Right lobe of liver (tissue), 4 donors: ENCODE data around the gene LDLRAD3.

Experiments
- CTCF ChIP-seq, 4 donors: fragments of 200-600 bp in 3 of 4; fragments of 450-650 bp in 1 of 4; IDR thresholded peaks; one replicate each; pipeline versions ENCODE4 v1.5.1 to v1.8.0; 2016 to 2022; ENCODE audit warnings: antibody characterized with exemption in 4 of 4, mild to moderate bottlenecking in 2 of 4
- POLR2A ChIP-seq: fragments of 450-650 bp; IDR thresholded peaks from one replicate; pipeline ENCODE4 v1.6.1; 2017; ENCODE audit warnings: antibody characterized with exemption, mild to moderate bottlenecking
- donor health status: DM: no; HTN: no; CAD: no.
- donor health status: DM: no; HTN: no; CAD: no.
- donor health status: DM: no; HTN: yes; CAD: no.

- TF ChIP-seq CTCF (IDR thresholded peaks at IDR 0.05) (no peak), POLR2A (no peak)
Observed at GRCh38 chr11:36205536-36205935, 261.7 kb downstream of the LDLRAD3 start.
